ENCODE measurements around the gene ZNF609.
A peak's percentile ranks its signal among the peaks of the same experiment; 100 is the strongest.
"Not testable (repeated sequence)": the region's sequence is repeated elsewhere in the genome, so short reads cannot be mapped to it uniquely, and the experiment has no call there.

The ZNF609 gene

DNA sequence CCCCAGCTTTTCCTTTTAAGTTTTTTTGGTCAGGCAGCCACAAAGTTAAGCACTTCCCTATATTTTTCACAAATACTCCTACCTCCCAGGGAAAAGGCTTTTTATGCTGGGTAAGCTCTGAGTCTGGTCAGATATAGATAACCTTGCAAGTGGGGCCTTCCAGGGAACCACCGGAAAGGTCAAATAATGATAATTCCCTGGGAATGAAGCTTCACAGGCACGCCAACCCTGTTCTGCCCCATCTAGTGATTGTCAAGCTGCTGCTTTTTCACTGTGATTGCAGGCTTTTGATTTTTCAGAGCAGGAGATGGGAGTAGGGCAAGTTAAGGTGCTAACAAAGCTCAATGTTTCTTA, 121.0 kb downstream of the ZNF609 start:
- DNase-seq (ENCODE audit: low spot score), result no peak

DNA sequence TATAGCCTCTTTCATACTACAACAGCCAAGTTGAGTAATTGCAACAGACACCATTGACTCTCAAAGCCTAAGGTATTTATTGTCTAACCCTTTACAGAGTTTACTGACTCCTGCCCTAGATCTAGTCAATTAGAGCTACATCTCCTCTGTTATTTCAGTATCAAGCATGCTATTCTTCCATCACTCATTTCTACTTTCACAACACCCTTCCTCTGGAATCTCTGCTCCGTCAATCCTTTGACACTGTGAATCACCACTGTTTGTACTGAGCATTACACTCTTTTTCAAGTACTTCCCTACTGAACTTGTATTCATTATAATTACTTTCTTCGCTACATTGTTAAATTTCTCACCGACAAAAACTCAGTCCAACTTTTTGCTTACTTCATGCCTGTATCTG, 121.8 kb downstream of the ZNF609 start:
- no peak for DNase-seq (ENCODE audit: low spot score)

DNA sequence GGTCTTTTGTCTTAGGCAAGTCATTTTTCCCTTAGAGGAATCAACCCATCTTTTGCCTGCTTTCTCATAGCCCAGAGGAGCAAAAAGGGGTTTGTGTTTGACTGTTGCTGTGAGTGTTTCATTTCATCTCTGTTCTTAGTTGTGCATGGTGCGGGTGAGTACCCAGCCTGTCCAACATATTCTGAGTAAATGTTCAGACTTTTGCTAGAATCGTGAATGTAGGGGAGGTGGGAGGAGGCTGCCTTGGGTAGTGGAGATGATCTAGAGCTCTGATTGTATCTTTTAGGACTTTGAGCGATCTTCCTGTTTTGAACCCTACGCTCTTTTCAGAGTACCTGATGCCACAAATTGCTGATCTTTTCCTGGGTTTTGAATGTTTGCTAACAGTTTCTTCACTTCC, 123.1 kb downstream of the ZNF609 start:
- no peak for DNase-seq (ENCODE audit: low spot score)

DNA sequence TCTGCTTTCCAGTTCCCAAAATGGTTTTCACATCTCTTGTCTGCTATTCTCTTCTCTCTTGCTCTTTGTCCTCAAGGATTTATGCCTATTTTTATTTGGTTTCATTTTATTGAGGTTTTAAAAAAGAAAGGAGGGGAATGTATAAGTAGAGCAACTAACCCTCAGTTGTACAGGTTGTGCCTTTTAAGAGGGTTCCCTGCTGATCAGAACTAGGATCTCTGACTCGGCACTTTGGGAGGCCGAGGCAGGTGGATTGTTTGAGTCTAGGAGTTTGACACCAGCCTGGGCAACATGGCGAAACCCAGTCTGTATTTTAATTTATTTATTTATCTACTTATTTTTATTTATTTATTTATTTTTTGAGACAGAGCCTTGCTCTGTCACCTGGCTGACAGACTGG, 123.6 kb downstream of the ZNF609 start:
- DNase-seq (ENCODE audit: low spot score), result no peak

DNA sequence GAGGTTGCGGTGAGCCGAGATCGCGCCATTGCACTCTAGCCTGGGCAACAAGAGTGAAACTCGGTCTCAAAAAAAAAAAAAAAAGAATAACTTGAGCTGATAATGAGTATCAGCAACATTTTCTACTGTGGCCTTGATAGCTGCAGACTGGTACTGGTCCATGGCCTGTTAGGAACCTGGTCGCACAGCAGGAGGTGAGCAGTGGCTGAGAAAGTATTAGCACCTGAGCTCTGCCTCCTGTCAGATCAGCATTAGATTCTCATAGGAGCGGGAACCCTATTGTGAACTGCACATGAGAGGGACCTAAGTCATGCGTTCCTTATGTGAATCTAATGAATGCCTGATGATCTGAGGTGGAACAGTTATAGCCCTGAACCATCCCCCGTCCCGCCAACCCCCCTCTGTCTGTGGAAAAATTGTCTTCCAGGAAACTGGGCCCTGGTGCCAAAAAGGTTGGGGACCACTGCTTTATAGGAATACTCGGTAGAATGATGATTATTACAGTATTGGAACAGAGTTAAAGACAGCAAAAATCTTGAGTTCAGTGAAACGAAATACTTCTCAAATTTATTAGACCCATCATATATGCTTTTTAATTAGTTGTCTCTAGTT, 126.0 kb downstream of the ZNF609 start:
- DNase-seq (ENCODE audit: low spot score), result no peak

DNA sequence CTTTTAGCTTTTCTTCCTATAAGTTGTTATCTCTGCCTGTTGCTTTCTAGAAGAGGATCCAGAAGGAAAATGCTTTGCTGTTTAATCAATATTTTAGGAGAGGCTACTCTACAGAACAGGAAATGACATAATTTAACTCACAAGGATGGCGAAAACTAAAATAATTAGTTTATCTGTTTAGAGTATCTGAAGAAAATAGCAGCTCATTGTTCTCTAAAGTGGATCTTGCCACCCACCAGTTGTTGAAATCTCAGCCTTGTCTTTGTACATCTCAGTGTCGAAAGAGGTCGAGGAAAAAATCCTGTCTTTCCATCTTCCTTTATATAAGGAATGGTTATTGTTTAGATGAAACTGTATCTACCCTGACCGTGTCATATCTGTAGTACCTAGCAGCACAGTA, 126.6 kb downstream of the ZNF609 start:
- no peak for DNase-seq (ENCODE audit: low spot score)

DNA sequence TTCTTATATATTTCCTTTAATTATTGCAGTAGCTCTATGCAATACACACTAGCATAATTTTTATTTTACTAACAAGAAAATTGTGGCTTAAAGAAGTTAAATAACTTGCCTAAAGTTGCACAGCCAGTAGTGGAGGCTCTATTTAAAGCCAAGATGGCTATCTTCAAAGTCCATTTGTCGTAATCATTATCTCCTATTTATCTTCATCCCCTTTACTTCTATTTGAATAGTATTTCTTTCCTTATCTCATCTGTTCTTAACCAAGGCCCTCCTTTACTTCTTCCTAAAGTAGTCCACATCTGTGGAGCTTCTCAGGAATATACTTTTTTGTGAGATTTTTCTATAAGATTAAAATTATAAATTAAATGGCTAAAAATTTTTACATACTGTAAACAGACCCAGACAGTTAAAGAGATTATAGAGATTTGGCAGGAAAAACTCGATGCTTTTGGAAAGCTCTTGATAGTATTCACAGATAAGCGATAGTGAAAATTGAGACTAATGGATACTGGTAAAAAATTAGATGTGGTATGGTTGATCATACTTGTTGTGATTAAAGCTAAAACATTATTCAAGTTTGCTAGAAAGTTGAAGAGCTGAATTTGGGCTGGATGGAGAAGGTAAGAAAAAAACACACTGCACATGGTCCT, 129.2 kb downstream of the ZNF609 start:
- DNase-seq (ENCODE audit: low spot score), result no peak

DNA sequence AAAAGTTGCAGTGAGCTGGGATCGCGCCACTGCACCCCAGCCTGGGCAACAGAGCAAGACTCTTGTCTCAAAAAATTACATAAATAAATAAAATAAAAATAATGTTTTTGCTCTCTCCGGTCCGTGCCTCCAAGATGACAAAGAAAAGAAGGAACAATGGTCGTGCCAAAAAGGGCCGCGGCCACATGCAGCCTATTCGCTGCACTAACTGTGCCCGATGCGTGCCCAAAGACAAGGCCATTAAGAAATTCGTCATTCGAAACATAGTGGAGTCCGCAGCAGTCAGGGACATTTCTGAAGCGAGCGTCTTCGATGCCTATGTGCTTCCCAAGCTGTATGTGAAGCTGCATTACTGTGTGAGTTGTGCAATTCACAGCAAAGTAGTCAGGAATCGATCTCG, 132.5 kb downstream of the ZNF609 start:
- not testable (repeated sequence) for DNase-seq (ENCODE audit: low spot score)

DNA sequence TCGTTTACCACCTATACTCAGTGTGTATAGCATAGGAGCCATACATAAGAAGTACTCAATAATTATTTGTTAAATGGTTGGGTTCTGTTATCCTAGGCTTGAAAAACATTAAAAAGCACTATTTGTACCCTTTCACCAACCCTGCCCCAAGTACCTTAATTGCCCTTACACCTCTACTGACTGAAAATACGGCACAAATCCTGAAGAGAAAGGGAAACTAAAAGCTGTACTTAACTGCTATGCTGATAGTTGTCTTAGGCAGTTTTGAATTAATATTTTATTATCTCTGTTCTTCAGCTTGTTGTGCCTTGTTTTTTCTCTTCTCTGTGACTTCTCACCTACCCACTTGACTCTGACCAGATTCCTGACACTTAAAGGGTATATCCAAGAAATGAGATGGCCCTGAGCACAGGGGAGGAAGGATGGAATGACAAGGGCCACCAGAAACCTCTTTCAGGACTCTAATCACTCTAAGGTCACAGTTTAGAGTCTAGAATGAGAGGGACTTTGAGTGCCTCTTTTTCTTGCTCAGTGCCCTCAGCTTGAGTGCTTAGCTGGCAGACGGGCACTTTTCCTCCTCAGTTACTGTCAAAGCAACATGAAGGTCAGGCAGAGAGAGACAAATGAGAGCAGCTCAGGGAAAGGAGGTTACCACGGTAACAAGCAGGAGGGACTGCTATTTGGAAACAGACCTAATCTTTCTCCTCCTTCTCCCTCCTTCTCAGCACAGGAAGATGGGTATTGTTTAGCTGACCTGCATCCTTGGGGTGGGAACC, 136.5 kb downstream of the ZNF609 start:
- peak; percentile 97 for DNase-seq (ENCODE audit: low spot score)

DNA sequence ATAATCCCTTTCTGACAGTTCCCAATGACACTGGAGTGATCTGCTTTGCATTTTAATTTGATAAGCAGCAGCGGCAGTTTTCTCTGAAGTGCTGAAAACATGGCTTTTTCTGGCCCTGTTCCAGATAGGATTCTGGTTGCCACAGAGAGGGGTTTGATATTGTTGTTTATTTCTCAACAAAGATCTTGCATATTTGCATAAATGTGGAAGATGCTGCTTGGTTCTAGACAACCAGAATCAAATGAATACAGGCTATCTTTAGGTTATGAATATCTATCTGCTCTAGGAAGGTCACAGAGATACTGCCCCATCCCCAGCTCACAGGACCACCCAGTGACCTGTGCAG, 137.1 kb downstream of the ZNF609 start:
- DNase-seq (ENCODE audit: low spot score), result no peak

DNA sequence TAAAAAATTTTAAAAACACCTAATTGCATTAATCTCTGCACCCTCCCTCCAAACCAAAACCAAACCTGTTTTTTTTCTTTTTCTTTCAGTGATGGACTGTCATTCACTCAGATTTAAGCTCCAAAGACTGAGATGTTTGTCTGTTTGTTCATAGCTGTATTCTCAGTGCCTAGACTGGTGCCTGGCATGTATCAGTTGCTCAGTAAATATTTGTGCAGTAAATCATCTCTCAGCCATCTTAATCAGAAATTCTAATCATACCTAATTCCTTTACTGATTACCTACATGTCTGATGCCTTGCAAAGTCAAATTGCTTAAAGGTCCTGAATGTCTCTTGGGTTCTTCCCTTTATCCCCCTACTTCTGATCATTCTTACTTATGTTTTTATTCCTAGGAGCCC, 138.8 kb downstream of the ZNF609 start:
- no peak for DNase-seq (ENCODE audit: low spot score)

DNA sequence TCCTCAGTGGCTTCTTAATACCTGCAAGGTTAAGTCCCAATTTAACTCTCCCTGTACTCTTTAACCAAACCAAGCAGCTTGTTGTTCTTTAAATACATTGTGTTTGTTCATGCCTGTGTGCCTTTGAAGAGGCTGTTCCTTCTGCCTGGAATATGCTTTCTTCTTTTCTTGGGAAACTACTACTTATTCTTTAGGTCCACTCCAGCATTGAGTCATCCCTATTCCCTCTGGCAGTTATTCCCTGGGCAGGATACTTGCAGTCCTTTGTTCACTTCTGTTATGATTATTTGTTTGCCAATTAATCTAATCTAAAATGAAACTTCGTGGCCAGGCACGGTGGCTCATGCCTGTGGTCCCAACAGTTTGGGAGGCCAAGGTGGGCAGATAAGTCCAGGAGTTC, 139.3 kb downstream of the ZNF609 start:
- no peak for DNase-seq (ENCODE audit: low spot score)

DNA sequence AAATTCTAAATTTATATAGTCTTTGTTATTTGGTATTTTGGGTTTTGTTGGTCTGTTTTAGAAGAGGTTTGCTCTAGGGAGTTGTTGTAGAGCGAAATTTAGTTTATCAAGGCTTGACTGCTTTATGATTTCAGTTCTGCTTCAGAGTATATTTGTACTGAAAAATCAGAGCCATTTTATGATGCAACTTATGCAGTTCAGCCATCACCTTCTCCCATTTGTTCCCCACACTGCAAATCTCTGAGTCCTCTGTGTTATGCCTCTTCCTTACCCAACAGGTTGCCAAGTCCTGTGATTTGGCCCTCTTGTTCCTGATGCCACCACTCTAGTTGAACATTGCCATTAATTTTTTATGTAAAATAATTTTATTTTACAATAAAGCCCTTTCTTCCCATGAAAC, 140.4 kb downstream of the ZNF609 start:
- DNase-seq (ENCODE audit: low spot score), result no peak

DNA sequence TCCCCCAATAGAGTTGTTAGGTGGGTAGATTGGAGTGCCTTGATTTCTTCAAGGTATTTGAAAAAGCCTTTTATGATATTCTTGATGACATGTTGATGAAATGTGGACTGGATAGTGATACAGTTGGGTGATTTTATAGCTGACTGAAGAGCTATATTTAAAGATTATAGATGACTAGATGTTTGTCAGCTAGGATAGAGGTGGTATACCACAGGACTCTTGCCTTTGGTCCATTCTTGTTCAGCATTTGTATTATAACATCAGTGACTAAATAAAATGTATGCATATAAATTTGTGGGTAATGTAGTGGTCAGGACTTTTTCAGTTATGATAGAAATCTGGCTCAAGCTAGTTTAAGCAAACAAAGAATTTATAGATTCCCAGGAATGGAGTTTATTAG, 143.9 kb downstream of the ZNF609 start:
- DNase-seq (ENCODE audit: low spot score), result no peak

DNA sequence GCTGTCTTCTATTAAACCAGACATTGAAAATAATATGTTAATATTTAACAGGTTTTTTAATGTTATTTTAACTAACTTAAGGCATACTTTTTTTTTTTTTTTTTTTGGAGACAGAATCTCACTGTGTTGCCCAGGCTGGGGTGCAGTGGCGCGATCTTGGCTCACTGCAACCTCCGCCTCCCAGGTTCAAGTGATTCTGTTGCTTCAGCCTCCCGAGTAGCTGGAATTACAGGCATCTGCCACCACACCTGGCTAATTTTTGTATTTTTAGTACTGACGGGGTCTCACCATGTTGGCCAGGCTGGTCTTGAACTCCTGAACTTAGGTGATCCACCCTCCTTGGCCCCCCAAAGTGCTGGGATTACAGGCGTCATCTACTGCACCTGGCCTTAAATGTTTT, 147.0 kb downstream of the ZNF609 start:
- DNase-seq (ENCODE audit: low spot score), result not testable (repeated sequence)

DNA sequence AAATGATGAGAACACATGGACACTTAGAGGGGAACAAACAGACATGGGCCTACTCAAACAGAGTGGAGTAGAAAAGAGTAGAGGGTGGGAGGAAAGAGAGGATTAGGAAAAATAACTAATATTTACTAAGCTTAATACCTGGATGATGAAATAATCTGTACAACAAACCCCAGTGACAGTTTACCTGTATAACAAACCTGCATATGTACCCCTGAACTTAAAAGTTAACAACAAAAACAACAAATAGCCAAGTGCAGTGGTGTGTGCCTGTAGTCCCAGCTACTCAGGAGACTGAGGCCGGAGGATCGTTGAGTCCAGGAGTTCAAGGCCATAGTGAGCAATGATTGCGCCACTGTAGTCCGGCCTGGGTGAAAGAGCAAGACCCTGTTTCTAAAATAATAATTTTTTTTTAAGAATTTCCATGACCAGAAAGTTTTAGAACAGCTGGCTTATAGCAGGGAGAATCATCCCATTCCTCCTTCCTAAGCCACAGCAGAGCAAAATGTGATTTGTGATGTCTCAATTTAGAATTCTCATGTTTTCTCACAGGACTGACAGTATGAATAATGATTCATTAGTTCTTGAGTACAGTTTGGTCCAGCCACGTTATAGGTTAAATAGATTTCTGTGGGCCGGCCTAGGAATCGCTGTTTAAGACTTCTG, 150.0 kb downstream of the ZNF609 start:
- DNase-seq (ENCODE audit: low spot score), result no peak

DNA sequence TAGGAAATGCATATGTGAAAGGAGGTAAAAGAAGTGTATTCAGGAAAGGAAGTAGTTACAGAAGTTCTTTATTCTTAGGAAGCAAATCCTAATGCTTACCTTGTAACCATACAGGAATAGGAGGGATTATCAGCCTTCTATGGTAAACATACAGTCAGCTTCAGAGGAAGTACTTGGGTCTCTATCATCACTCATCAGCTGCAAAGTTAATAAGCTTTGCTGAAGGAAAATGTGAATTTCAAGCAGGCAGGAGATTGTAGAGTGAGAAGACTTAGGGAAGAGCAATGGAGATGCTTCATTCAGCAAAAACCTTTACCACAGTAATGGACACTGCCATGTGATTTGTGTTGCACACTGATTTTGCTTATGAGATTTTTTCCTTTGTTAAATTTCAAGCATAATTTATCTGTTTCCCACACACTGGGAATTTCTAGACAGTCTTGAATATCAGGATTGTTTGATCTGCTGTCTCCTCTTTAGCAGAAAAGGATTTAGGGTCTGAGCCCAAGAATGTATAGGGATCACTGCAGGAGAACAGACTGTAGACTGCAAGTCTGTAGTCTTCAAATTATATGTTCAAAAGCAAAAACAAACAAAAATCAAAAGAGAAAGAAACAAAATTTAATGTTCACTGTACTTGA, 150.8 kb downstream of the ZNF609 start:
- no peak for DNase-seq (ENCODE audit: low spot score)

DNA sequence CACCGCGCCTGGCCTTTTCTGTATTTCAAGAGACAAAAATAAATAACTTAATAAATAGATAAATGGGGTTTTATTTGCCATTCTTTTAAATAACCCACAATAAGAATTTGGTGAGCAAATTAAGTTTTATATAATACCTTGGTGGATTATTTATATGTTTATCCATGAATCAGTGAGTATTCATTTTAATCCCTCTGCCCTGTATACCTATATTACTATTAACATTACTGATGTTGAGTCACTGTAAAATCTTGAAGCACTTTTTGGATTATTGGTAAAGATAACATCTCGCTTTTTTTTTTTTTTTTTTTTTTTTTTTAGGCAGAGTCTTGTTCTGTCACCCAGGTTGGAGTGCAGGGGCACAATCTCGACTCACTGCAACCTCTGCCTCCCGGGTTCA, 154.1 kb downstream of the ZNF609 start:
- no peak for DNase-seq (ENCODE audit: low spot score)

DNA sequence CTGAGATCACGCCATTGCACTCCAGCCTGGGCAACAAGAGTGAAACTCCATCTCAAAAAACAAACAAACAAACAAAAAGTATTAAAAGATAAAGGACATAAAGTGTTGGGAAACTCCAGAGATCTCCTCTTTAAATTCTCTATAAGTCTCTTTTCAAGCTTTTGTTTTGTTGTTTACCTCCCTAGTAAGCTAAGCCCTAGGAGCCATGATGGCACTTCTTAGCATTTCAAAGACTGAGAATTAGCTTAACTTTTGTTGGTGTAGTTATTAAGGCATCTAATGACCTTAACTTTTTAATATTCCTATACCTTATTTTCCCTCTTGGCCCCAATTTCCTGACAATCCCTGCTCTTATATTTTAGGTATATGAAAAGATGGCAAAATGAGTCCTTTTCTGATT, 157.3 kb downstream of the ZNF609 start:
- no peak for DNase-seq (ENCODE audit: low spot score)

DNA sequence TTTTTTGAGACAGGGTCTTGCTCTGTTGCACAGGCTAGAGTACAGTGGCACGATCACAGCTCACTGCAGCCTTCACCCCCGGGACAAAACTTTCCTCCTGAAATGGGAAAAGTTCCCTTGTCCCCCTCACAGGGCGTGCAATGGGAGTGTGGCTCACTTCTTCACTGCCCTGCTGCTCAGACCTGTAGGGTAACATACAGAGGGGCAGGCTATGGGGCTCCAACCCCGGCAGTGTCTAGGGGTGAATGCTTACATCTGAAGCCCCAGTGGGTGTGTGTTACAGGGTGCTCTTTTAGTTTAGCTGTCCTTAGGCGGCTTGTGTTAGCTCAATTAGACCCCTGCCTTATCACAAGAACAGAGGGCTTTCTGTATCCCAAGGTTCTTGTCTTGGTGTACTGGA, 157.8 kb downstream of the ZNF609 start:
- no peak for DNase-seq (ENCODE audit: low spot score)

DNA sequence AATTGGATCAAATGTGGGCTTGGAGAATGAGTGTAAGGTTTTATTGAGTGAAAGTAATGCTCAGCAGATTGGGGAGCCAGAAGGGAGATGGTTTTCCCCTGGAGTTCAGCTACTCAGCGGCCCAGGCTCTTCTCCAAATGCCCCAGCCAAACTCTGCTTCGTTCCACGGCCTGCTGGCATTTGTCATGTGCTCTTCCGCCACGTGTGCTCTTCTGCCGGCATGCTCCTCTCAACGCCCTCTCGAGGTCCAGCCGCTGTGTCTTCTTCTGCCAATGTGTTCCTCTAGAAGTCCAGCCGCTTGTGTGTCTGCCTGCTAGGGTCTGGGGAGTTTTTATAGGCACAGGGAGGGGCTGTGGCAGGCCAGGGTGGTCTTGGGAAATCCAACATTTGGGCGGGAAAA, 158.2 kb downstream of the ZNF609 start:
- DNase-seq (ENCODE audit: low spot score), result no peak
